Thyroid gland (tissue), 4 donors: ENCODE measurements around the gene PSMD3.

Experiments used
- CTCF ChIP-seq, 6 experiments: fragments of 200-600 bp in 3 of 6; fragments of 450-650 bp in 3 of 6; sonication (generic) in 3 of 6; IDR thresholded peaks; one replicate each; pipeline ENCODE4 v1.5.1; 2016 to 2019; ENCODE audit warnings: antibody characterized with exemption in 6 of 6, mild to moderate bottlenecking in 2 of 6, inconsistent platforms in 1 of 6, moderate library complexity in 1 of 6
- POLR2A ChIP-seq, 2 donors: fragments of 450-650 bp; IDR thresholded peaks; one replicate each; pipeline ENCODE4 v1.6.1; 2017; ENCODE audit warnings: antibody characterized with exemption in 2 of 2, mild to moderate bottlenecking in 2 of 2, moderate library complexity in 1 of 2

- no peak for TF ChIP-seq CTCF (IDR thresholded peaks at IDR 0.05)
- TF ChIP-seq POLR2A (IDR thresholded peaks at IDR 0.05): no peak
These were observed 37.9 kb downstream of the PSMD3 start for GRCh38 chr17:40018211-40019121.
